Activated gamma-delta T cell (primary cell): ENCODE results near the gene LGI1.

Experiments
- DNase-seq: peaks from one replicate; lab custom pipeline; 2025; lab: John Stamatoyannopoulos, UW
- total RNA-seq, 2 donors: gene quantifications; one replicate each; lab custom pipeline; 2026; lab: John Stamatoyannopoulos, UW

Gene LGI1
- total RNA-seq: 0 to 0.04 reads per million in 2 donors

- DNase-seq: no peak
Observed at GRCh38 chr10:93757801-93758507, at the start of gene LGI1. Gene LGI1 (plus strand): TSS chr10:93757936. CDS start chr10:93758145, 209 bp downstream.

- no peak for DNase-seq
Observed at GRCh38 chr10:93710333-93710909, 47.3 kb upstream of the LGI1 start.

- DNase-seq: no peak
Observed at GRCh38 chr10:93711891-93712290, 45.8 kb upstream of the LGI1 start.

GRCh38 chr10:93712593-93712992 is 45.1 kb upstream of the LGI1 start:
- DNase-seq: no peak

GRCh38 chr10:93715345-93715744 is 42.4 kb upstream of the LGI1 start:
- DNase-seq: no peak

GRCh38 chr10:93716766-93717165 is 41.0 kb upstream of the LGI1 start:
- no peak for DNase-seq

- no peak for DNase-seq
Observed at GRCh38 chr10:93718937-93719725, 38.6 kb upstream of the LGI1 start.

- no peak for DNase-seq
Observed at GRCh38 chr10:93719901-93720300, 37.8 kb upstream of the LGI1 start.

- no peak for DNase-seq
Observed at GRCh38 chr10:93722550-93722949, 35.2 kb upstream of the LGI1 start.

GRCh38 chr10:93723153-93723552 is 34.6 kb upstream of the LGI1 start:
- no peak for DNase-seq

GRCh38 chr10:93726024-93726423 is 31.7 kb upstream of the LGI1 start:
- no peak for DNase-seq

GRCh38 chr10:93741367-93741766 is 16.4 kb upstream of the LGI1 start:
- DNase-seq: no peak

- DNase-seq: no peak
Observed at GRCh38 chr10:93742633-93743349, 14.9 kb upstream of the LGI1 start.

- no peak for DNase-seq
Observed at GRCh38 chr10:93745408-93746065, 12.2 kb upstream of the LGI1 start.

GRCh38 chr10:93746844-93747284 is 10.9 kb upstream of the LGI1 start:
- no peak for DNase-seq

- DNase-seq: no peak
Observed at GRCh38 chr10:93749218-93749799, 8.4 kb upstream of the LGI1 start.

- no peak for DNase-seq
Observed at GRCh38 chr10:93751124-93751523, 6.6 kb upstream of the LGI1 start.

- DNase-seq: no peak
Observed at GRCh38 chr10:93751832-93752231, 5.9 kb upstream of the LGI1 start.

- DNase-seq: no peak
Observed at GRCh38 chr10:93752761-93753160, 5.0 kb upstream of the LGI1 start.

GRCh38 chr10:93753621-93754250 is 4.0 kb upstream of the LGI1 start:
- no peak for DNase-seq

GRCh38 chr10:93754761-93755160 is 3.0 kb upstream of the LGI1 start:
- no peak for DNase-seq
